CD14-positive monocyte (primary cell): ENCODE data around the gene ALG10. TPM values are rescaled to one million over a fixed set of nuclear protein-coding genes. Genes with fewer than 3 reads are reported as not detected.
"Not testable (repeated sequence)": the region's sequence is repeated elsewhere in the genome, so short reads cannot be mapped to it uniquely, and the experiment has no call there.

ENCODE experiments used
- DNase-seq, 3 donors: peaks; one replicate each; pipeline ENCODE4 v3.0.0-alpha.2; 2011 to 2022
- H2AFZ ChIP-seq: 2 replicates; pipeline ENCODE4 v1.6.0; 2012; ENCODE audit warnings: mild to moderate bottlenecking, low read depth, low read length, inconsistent platforms; ENCODE audit not compliant: insufficient read depth, poor library complexity, severe bottlenecking
- H3K27ac ChIP-seq, 2 donors: 1 replicate in 1 of 2; 2 replicates in 1 of 2; pipeline ENCODE4 v1.5.1; 2012 to 2013; ENCODE audit warnings: low read length in 2 of 2, control low read depth in 1 of 2, inconsistent platforms in 1 of 2, low read depth in 1 of 2, mild to moderate bottlenecking in 1 of 2
- H3K27me3 ChIP-seq, 2 donors: one replicate each; pipeline versions ENCODE4 v1.6.0 to v1.6.1; 2011 to 2013; ENCODE audit warnings: low read length in 2 of 2; ENCODE audit not compliant: control insufficient read depth in 2 of 2, insufficient read depth in 2 of 2
- H3K36me3 ChIP-seq, 2 donors: replicated peaks in 1 of 2; 1 replicate in 1 of 2; 2 replicates in 1 of 2; pipeline versions ENCODE4 v1.5.1 to v1.6.1; 2012 to 2013; ENCODE audit warnings: low read length in 2 of 2, control low read depth in 1 of 2, inconsistent platforms in 1 of 2, mild to moderate bottlenecking in 1 of 2; ENCODE audit not compliant: insufficient read depth in 2 of 2, control insufficient read depth in 1 of 2
- H3K4me1 ChIP-seq, 2 donors: 1 replicate in 1 of 2; 2 replicates in 1 of 2; pipeline versions ENCODE4 v1.5.1 to v1.6.1; 2012 to 2013; ENCODE audit warnings: low read length in 2 of 2, control low read depth in 1 of 2, inconsistent platforms in 1 of 2, mild to moderate bottlenecking in 1 of 2, moderate library complexity in 1 of 2; ENCODE audit not compliant: insufficient read depth in 2 of 2, control insufficient read depth in 1 of 2
- H3K4me2 ChIP-seq: replicated peaks from 2 replicates; pipeline ENCODE3; 2012; ENCODE audit warnings: low read length, moderate library complexity, mild to moderate bottlenecking; ENCODE audit not compliant: poor library complexity, severe bottlenecking; ENCODE audit errors: extremely low read depth
- H3K4me3 ChIP-seq, 3 experiments: fragments of 200-600 bp in 1 of 3; sonication (generic) in 1 of 3; replicated peaks in 1 of 3; 1 replicate in 2 of 3; 2 replicates in 1 of 3; pipeline ENCODE4 v1.5.1; 2011 to 2013; ENCODE audit warnings: low read length in 3 of 3, mild to moderate bottlenecking in 3 of 3, control low read depth in 2 of 3, low read depth in 2 of 3, inconsistent platforms in 1 of 3, moderate library complexity in 1 of 3
- H3K79me2 ChIP-seq: 2 replicates; pipeline ENCODE4 v1.6.0; 2012; ENCODE audit warnings: mild to moderate bottlenecking, control low read depth, inconsistent platforms, low read length, moderate library complexity; ENCODE audit not compliant: insufficient read depth
- H3K9ac ChIP-seq: 2 replicates; pipeline ENCODE4 v1.6.0; 2017; ENCODE audit warnings: low read length, mild to moderate bottlenecking; ENCODE audit not compliant: insufficient read depth, poor library complexity, severe bottlenecking
- H3K9me3 ChIP-seq, 2 donors: replicated peaks in 1 of 2; 1 replicate in 1 of 2; 2 replicates in 1 of 2; pipeline versions ENCODE4 v1.5.1 to v1.6.1; 2012 to 2013; ENCODE audit warnings: low read length in 2 of 2, control low read depth in 1 of 2; ENCODE audit not compliant: control insufficient read depth in 1 of 2, insufficient read depth in 1 of 2
- H4K20me1 ChIP-seq: 2 replicates; pipeline ENCODE4 v1.6.0; 2012; ENCODE audit warnings: mild to moderate bottlenecking, low read length, control low read depth, moderate library complexity; ENCODE audit not compliant: insufficient read depth
- H3K27ac Mint-ChIP-seq, 7 donors: one replicate each; pipeline ENCODE4 v1.8.0; 2020; ENCODE audit warnings: mild to moderate bottlenecking in 7 of 7, mixed read lengths in 7 of 7, moderate library complexity in 6 of 7, inconsistent platforms in 2 of 7
- H3K27me3 Mint-ChIP-seq, 3 donors: one replicate each; pipeline ENCODE4 v1.8.0; 2021 to 2022; ENCODE audit warnings: low read depth in 3 of 3, mild to moderate bottlenecking in 3 of 3, mixed read lengths in 3 of 3, moderate library complexity in 3 of 3, inconsistent platforms in 1 of 3
- H3K36me3 Mint-ChIP-seq, 2 donors: one replicate each; pipeline ENCODE4 v1.8.0; 2020; ENCODE audit warnings: mixed read lengths in 2 of 2, inconsistent platforms in 1 of 2, mild to moderate bottlenecking in 1 of 2
- H3K4me1 Mint-ChIP-seq: one replicate; pipeline ENCODE4 v1.8.0; 2020; ENCODE audit warnings: mild to moderate bottlenecking, mixed read lengths
- H3K4me3 Mint-ChIP-seq, 2 donors: one replicate each; pipeline ENCODE4 v1.8.0; 2020; ENCODE audit warnings: mild to moderate bottlenecking in 2 of 2, mixed read lengths in 2 of 2, moderate library complexity in 1 of 2
- H3K9me3 Mint-ChIP-seq, 7 donors: one replicate each; pipeline ENCODE4 v1.8.0; 2020 to 2022; ENCODE audit warnings: mixed read lengths in 7 of 7, mild to moderate bottlenecking in 6 of 7, moderate library complexity in 6 of 7, inconsistent platforms in 2 of 7
- WGBS: methylation state at CpG from one replicate; pipeline ENCODE4 v1.1.5; 2013; ENCODE audit warnings: missing lambda C conversion rate; ENCODE audit not compliant: insufficient coverage; 5-methylcytosine and 5-hydroxymethylcytosine counted together
- intact Hi-C, 2 donors: fragments of 100-400 bp; cut with micrococcal nuclease; formaldehyde crosslinking; loops; one replicate each; pipeline versions ENCODE4 v1.15.0 to v1.15.1; 2023
- polyA plus RNA-seq, 3 donors: library from polyadenylated mRNA; depleted of rRNA in 1 of 3; unstranded in 2 of 3; stranded (reverse) in 1 of 3; fragments of 300-500 nt in 2 of 3; fragments of >200 nt in 1 of 3; fragmentation: Illumina TruSeq in 2 of 3; gene quantifications; 1 replicate in 2 of 3; 2 replicates in 1 of 3; pipeline ENCODE4 v1.2.3, GENCODE V29; 2012 to 2021
- TF ChIP-seq, protein P1 (sequence below): fragments of 200-600 bp; IDR thresholded peaks from one replicate; pipeline ENCODE4 v1.8.0; 2022; ENCODE audit warnings: antibody characterized with exemption, mild to moderate bottlenecking

ALG10 gene
- polyA plus RNA-seq, 3 donors, result 1.5 to 2.0 (median 1.6) TPM

DNA sequence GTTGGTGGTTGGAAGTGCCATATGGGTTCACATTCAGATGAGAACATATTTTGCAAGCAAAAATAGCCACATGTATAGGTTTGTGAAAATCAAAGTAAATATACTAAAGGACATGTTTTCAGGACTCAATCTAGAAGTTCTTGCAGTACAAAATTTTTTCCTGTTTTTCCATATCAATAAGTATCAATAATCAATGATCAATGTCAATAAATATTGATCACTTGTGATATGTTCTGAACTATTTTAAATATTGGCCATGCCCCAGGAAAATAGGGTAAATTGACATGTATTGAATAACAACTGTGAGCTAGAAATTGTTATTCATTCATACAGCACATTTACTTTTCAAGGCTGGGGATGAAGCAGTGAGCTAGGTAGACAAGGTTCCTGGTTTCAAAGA is 24.3 kb downstream of the ALG10 start:
- Histone ChIP-seq H3K9ac (no peak overlapping the region), H3K4me2 (no peak overlapping the region), H4K20me1 (no peaks in the 10 kb centered on the region), H2AFZ (no peak overlapping the region), H3K27me3 (no peaks in the 10 kb centered on the region), H3K36me3 (no peaks in the 10 kb centered on the region), H3K9me3 (peaks cover 19% of the 10 kb centered on the region in 2 donors), H3K79me2 (no peaks in the 10 kb centered on the region), H3K4me3 (no peak overlapping the region), H3K4me1 (no peaks in the 10 kb centered on the region), H3K27ac (no peak overlapping the region)
- no peak for DNase-seq
- Mint-ChIP-seq H3K9me3 (peaks cover 12 to 29% (median 25%) of the 10 kb centered on the region in 7 donors), H3K27ac (no peak overlapping the region), H3K27me3 (peaks cover 0 to 2% (median 0%) of the 10 kb centered on the region in 3 donors), H3K4me3 (no peak overlapping the region), H3K36me3 (no peaks in the 10 kb centered on the region), H3K4me1 (no peaks in the 10 kb centered on the region)
- intact Hi-C loops, result no loop called here
- TF ChIP-seq, protein P1, sequence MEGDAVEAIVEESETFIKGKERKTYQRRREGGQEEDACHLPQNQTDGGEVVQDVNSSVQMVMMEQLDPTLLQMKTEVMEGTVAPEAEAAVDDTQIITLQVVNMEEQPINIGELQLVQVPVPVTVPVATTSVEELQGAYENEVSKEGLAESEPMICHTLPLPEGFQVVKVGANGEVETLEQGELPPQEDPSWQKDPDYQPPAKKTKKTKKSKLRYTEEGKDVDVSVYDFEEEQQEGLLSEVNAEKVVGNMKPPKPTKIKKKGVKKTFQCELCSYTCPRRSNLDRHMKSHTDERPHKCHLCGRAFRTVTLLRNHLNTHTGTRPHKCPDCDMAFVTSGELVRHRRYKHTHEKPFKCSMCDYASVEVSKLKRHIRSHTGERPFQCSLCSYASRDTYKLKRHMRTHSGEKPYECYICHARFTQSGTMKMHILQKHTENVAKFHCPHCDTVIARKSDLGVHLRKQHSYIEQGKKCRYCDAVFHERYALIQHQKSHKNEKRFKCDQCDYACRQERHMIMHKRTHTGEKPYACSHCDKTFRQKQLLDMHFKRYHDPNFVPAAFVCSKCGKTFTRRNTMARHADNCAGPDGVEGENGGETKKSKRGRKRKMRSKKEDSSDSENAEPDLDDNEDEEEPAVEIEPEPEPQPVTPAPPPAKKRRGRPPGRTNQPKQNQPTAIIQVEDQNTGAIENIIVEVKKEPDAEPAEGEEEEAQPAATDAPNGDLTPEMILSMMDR, result no peak

DNA sequence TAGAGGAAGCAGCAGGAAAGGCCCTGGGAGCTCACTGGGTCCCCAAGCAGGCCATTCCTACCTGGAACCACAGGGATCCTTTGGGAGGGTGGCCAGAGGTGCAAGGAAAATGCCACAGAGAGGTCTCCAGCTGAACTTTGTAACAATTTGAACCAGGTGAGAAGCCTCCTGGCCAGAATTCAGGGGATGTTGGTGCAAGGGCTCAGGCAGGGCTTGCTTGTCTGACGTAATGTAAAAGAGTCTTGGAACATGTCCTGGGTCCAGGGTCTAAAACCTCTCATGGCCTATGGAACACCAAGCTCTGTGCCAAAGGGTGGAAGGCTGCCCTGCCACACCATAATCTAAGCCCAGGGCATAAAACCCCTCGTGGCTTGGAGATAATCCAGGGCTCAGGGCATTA is 25.6 kb downstream of the ALG10 start:
- peaks cover 14 to 34% (median 25%) of the 10 kb centered on the region in 7 donors for H3K9me3 Mint-ChIP-seq
- DNase-seq, H3K9ac ChIP-seq, H3K36me3 ChIP-seq, H3K4me2 ChIP-seq, intact Hi-C loops, H3K27ac ChIP-seq, H3K4me3 ChIP-seq, H3K27ac Mint-ChIP-seq, H3K27me3 ChIP-seq, H3K4me3 Mint-ChIP-seq, H3K27me3 Mint-ChIP-seq, H3K4me1 ChIP-seq, H3K36me3 Mint-ChIP-seq, H4K20me1 ChIP-seq, H3K4me1 Mint-ChIP-seq, H2AFZ ChIP-seq, H3K79me2 ChIP-seq: not testable (repeated sequence)
- peaks cover 19% of the 10 kb centered on the region in 2 donors for H3K9me3 ChIP-seq
- 90% methylated on average over 2 of the region's 2 CpGs for WGBS
